Neural cell (in vitro differentiated cells): ENCODE data around the gene CD248. TPM values are rescaled to one million over a fixed set of nuclear protein-coding genes. Genes with fewer than 3 reads are reported as not detected.

Experiments used
- H2AFZ ChIP-seq: fragments of 200-600, 300-800 bp; sonication (generic), shearing (Covaris generic); 2 replicates; pipeline ENCODE4 v1.6.0; 2014; ENCODE audit warnings: low read depth, mild to moderate bottlenecking, antibody characterized with exemption, low read length, moderate library complexity
- H3F3A ChIP-seq: fragments of 200-600 bp; shearing (Covaris generic); 2 replicates; pipeline ENCODE4 v1.6.1; 2016; ENCODE audit warnings: mild to moderate bottlenecking, moderate library complexity, mixed read lengths, antibody characterized with exemption, low read length; ENCODE audit not compliant: insufficient read depth, poor library complexity, severe bottlenecking
- H3K27ac ChIP-seq: fragments of 200-600, 300-800 bp; sonication (generic), shearing (Covaris generic); 2 replicates; pipeline ENCODE4 v1.5.1; 2014; ENCODE audit warnings: mild to moderate bottlenecking, low read length, moderate library complexity
- H3K27me3 ChIP-seq: fragments of 300-800, 200-600 bp; sonication (generic), shearing (Covaris generic); 2 replicates; pipeline ENCODE4 v1.6.0; 2014; ENCODE audit warnings: mild to moderate bottlenecking, low read depth, low read length, moderate library complexity; ENCODE audit not compliant: insufficient read depth
- H3K36me3 ChIP-seq: fragments of 300-800, 200-600 bp; sonication (generic), shearing (Covaris generic); 2 replicates; pipeline ENCODE4 v1.5.1; 2014; ENCODE audit warnings: mild to moderate bottlenecking, antibody characterized with exemption, low read length, moderate library complexity; ENCODE audit not compliant: insufficient read depth
- H3K4me2 ChIP-seq: fragments of 300-800, 200-600 bp; sonication (generic), shearing (Covaris generic); 2 replicates; pipeline ENCODE4 v1.6.0; 2014; ENCODE audit warnings: mild to moderate bottlenecking, low read length
- H3K4me3 ChIP-seq: fragments of 300-800, 200-600 bp; sonication (generic), shearing (Covaris generic); 2 replicates; pipeline ENCODE4 v1.5.1; 2014; ENCODE audit warnings: mild to moderate bottlenecking, low read length, moderate library complexity
- H3K79me2 ChIP-seq: fragments of 200-600 bp; shearing (Covaris generic); replicated peaks from 2 replicates; pipeline ENCODE4 v1.6.0; 2014; ENCODE audit warnings: mild to moderate bottlenecking, low read length, moderate library complexity; ENCODE audit not compliant: insufficient read depth
- H3K9ac ChIP-seq: fragments of 300-800, 200-600 bp; sonication (generic), shearing (Covaris generic); 2 replicates; pipeline ENCODE4 v1.6.1; 2016; ENCODE audit warnings: mild to moderate bottlenecking, low read length, mixed read lengths
- H3K9me2 ChIP-seq: fragments of 200-600 bp; shearing (Covaris generic); 2 replicates; pipeline ENCODE4 v1.6.1; 2016; ENCODE audit warnings: mild to moderate bottlenecking, low read length, mixed read lengths; ENCODE audit not compliant: insufficient read depth
- H3K9me3 ChIP-seq: fragments of 200-600, 300-800 bp; sonication (generic), shearing (Covaris generic); 2 replicates; pipeline ENCODE4 v1.6.1; 2016; ENCODE audit warnings: mild to moderate bottlenecking, mixed run types, low read length, moderate library complexity, mixed read lengths
- H4K20me1 ChIP-seq: fragments of 200-600 bp; shearing (Covaris generic); 2 replicates; pipeline ENCODE4 v1.6.1; 2016; ENCODE audit warnings: mild to moderate bottlenecking, mixed run types; ENCODE audit not compliant: insufficient read depth
- CTCF ChIP-seq: fragments of 450-650 bp; IDR thresholded peaks from 2 replicates; pipeline ENCODE4 v1.5.1; 2014; ENCODE audit warnings: antibody characterized with exemption, mild to moderate bottlenecking, moderate library complexity; ENCODE audit not compliant: poor library complexity, severe bottlenecking
- EP300 ChIP-seq: fragments of 450-650 bp; conservative IDR thresholded peaks from 2 replicates; pipeline ENCODE4 v1.6.1; 2014; ENCODE audit warnings: antibody characterized with exemption, mild to moderate bottlenecking, moderate library complexity; ENCODE audit not compliant: poor library complexity, severe bottlenecking
- EZH2 ChIP-seq: fragments of 200-600, 300-800 bp; shearing (Covaris generic), sonication (generic); IDR thresholded peaks from 2 replicates; pipeline ENCODE4 v1.6.1; 2014; ENCODE audit warnings: antibody characterized with exemption, low read length, borderline replicate concordance, mild to moderate bottlenecking; ENCODE audit not compliant: insufficient read depth, poor library complexity, severe bottlenecking
- MXI1 ChIP-seq: fragments of 450-650 bp; conservative IDR thresholded peaks from 2 replicates; pipeline ENCODE4 v1.6.1; 2014; ENCODE audit warnings: antibody characterized with exemption, mild to moderate bottlenecking; ENCODE audit not compliant: poor library complexity, severe bottlenecking
- POLR2AphosphoS5 ChIP-seq: IDR thresholded peaks from 2 replicates; pipeline ENCODE4 v1.6.1; 2012
- RAD21 ChIP-seq: fragments of 450-650 bp; conservative IDR thresholded peaks from 2 replicates; pipeline ENCODE4 v1.6.1; 2014; ENCODE audit warnings: antibody characterized with exemption, mild to moderate bottlenecking, moderate library complexity
- REST ChIP-seq: IDR thresholded peaks from 2 replicates; pipeline ENCODE4 v1.6.1; 2012; ENCODE audit warnings: borderline replicate concordance
- SMC3 ChIP-seq: fragments of 450-650 bp; conservative IDR thresholded peaks from 2 replicates; pipeline ENCODE4 v1.6.1; 2014; ENCODE audit warnings: antibody characterized with exemption, mild to moderate bottlenecking, moderate library complexity; ENCODE audit not compliant: poor library complexity
- TAF1 ChIP-seq: IDR thresholded peaks from 2 replicates; pipeline ENCODE4 v1.6.1; 2012; ENCODE audit warnings: low read depth
- polyA plus RNA-seq: library from polyadenylated mRNA; depleted of rRNA; stranded (reverse); fragments of >200 nt; gene quantifications from 2 replicates; pipeline ENCODE4 v1.2.3, GENCODE V29; 2014

The CD248 gene
- polyA plus RNA-seq, 1 donor from 2014 or later = not detected

- H3K27me3 ChIP-seq = no peaks in the 10 kb centered on the region
- H3K4me2 ChIP-seq = no peak overlapping the region
- no peak overlapping the region for H3K4me3 ChIP-seq
- H3K9me2 ChIP-seq = no peaks in the 10 kb centered on the region
- no peaks in the 10 kb centered on the region for H4K20me1 ChIP-seq
- H3K36me3 ChIP-seq = no peaks in the 10 kb centered on the region
- H3K9me3 ChIP-seq = no peaks in the 10 kb centered on the region
- H3K27ac ChIP-seq = no peak overlapping the region
- no peaks in the 10 kb centered on the region for H3F3A ChIP-seq
- no peak for TF ChIP-seq REST
- TF ChIP-seq TAF1 = no peak
- TF ChIP-seq MXI1 = no peak
- no peaks in the 10 kb centered on the region for H3K79me2 ChIP-seq
- no peak overlapping the region for H2AFZ ChIP-seq
- no peak overlapping the region for H3K9ac ChIP-seq
Measured at GRCh38 chr11:66362481-66363147, 45.8 kb upstream of the CD248 start.

- no peak overlapping the region for H3K4me2 ChIP-seq
- TF ChIP-seq REST = no peak
- TF ChIP-seq CTCF = no peak
- TF ChIP-seq SMC3 = no peak
- no peak for TF ChIP-seq EP300
- no peak for TF ChIP-seq MXI1
- no peak for TF ChIP-seq RAD21
- TF ChIP-seq TAF1 = no peak
- TF ChIP-seq POLR2AphosphoS5 = no peak
- TF ChIP-seq EZH2 = no peak
- H3K36me3 ChIP-seq = no peaks in the 10 kb centered on the region
- H2AFZ ChIP-seq = no peak overlapping the region
- H3F3A ChIP-seq = no peaks in the 10 kb centered on the region
- no peaks in the 10 kb centered on the region for H3K9me2 ChIP-seq
- H3K9ac ChIP-seq = no peak overlapping the region
- no peaks in the 10 kb centered on the region for H4K20me1 ChIP-seq
- H3K9me3 ChIP-seq = no peaks in the 10 kb centered on the region
- H3K27ac ChIP-seq = no peak overlapping the region
- H3K4me3 ChIP-seq = no peak overlapping the region
- H3K79me2 ChIP-seq = no peaks in the 10 kb centered on the region
- no peaks in the 10 kb centered on the region for H3K27me3 ChIP-seq
Measured at GRCh38 chr11:66361502-66361941, 44.7 kb upstream of the CD248 start.
